ENCODE results near the gene KRT31.
"Not testable (repeated sequence)": the region's sequence is repeated elsewhere in the genome, so short reads cannot be mapped to it uniquely, and the experiment has no call there.

KRT31 gene

GRCh38 chr17:41437769-41438168, 40.4 kb upstream of the KRT31 start:
- DNase-seq (ENCODE audit: low read depth): no peak
- no peak for TF ChIP-seq CTCF (IDR thresholded peaks at IDR 0.05; ENCODE audit: insufficient read depth, low read depth, low read length, missing control alignments)
- no peak overlapping the region for H3K4me3 ChIP-seq (ENCODE audit: low read length)

- TF ChIP-seq CTCF (IDR thresholded peaks at IDR 0.05; ENCODE audit: insufficient read depth, low read depth, low read length, missing control alignments): no peak
- no peak for DNase-seq (ENCODE audit: low read depth)
- H3K4me3 ChIP-seq (ENCODE audit: low read length): no peak overlapping the region
These were observed 39.8 kb upstream of the KRT31 start for GRCh38 chr17:41437254-41437653.

- no peak for TF ChIP-seq CTCF (IDR thresholded peaks at IDR 0.05; ENCODE audit: insufficient read depth, low read depth, low read length, missing control alignments)
- no peak for DNase-seq (ENCODE audit: low read depth)
- H3K4me3 ChIP-seq (ENCODE audit: low read length): no peak overlapping the region
These were observed 37.0 kb upstream of the KRT31 start for GRCh38 chr17:41434415-41434814.

- DNase-seq (ENCODE audit: low read depth): no peak
- TF ChIP-seq CTCF (IDR thresholded peaks at IDR 0.05; ENCODE audit: insufficient read depth, low read depth, low read length, missing control alignments): no peak
- no peak overlapping the region for H3K4me3 ChIP-seq (ENCODE audit: low read length)
These were observed 36.6 kb upstream of the KRT31 start for GRCh38 chr17:41434005-41434404.

GRCh38 chr17:41433586-41433985, 36.2 kb upstream of the KRT31 start:
- H3K4me3 ChIP-seq (ENCODE audit: low read length): no peak overlapping the region
- TF ChIP-seq CTCF (IDR thresholded peaks at IDR 0.05; ENCODE audit: insufficient read depth, low read depth, low read length, missing control alignments): no peak
- no peak for DNase-seq (ENCODE audit: low read depth)

GRCh38 chr17:41430376-41430775, 33.0 kb upstream of the KRT31 start:
- DNase-seq (ENCODE audit: low read depth); H3K4me3 ChIP-seq (ENCODE audit: low read length): not testable (repeated sequence)

GRCh38 chr17:41429667-41430066, 32.3 kb upstream of the KRT31 start:
- DNase-seq (ENCODE audit: low read depth): no peak
- H3K4me3 ChIP-seq (ENCODE audit: low read length): no peak overlapping the region
- no peak for TF ChIP-seq CTCF (IDR thresholded peaks at IDR 0.05; ENCODE audit: insufficient read depth, low read depth, low read length, missing control alignments)
